D341Med (cell line): Measurements from ENCODE around the gene P2RY2.
"Not testable (repeated sequence)": the region's sequence is repeated elsewhere in the genome, so short reads cannot be mapped to it uniquely, and the experiment has no call there.

Experiments
- DNase-seq: peaks from one replicate; pipeline ENCODE4 v3.0.0; 2012; ENCODE audit warnings: low spot score

The P2RY2 gene

DNA sequence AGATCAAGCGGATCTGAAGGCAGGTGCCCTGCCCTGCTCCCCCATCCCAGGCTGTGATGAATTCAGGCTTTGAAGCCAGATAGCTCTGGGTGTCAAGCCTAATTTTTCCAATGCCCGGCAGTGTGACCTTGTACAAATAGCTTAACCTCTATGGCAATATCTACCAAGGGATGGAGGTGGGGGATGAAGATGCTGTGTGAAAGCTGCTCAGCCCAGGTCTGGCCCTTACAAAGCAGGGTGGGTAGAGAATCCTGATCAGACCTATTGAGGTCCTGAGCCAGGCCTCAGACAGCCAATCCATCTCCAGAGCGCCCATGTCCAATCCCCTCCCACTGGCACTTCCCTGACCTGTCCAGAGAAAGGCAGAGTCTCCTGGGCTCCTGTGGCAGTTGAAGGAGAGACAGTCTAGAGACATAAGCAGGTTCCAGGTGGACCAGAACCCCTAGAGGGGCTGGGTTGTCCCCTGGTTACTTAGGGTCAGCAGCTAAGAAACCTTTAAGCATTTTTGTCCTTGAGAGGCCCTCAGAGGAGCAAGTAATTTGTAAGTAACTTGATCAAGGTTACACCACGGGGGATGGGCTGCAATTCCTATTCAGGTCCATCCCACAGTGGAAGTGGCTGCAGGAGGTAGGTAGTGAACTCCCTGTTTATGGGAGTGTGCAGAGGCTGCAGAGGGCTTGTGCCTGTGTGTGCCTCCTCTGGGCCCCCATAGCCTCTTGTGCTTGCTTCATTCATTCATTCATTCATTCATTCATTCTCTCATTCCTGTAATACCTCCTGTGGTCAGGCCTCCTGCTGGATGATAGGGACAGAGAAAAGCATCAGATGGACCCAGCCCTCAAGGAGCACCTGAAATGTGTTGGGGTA, 10.4 kb downstream of the P2RY2 start:
- DNase-seq = no peak

DNA sequence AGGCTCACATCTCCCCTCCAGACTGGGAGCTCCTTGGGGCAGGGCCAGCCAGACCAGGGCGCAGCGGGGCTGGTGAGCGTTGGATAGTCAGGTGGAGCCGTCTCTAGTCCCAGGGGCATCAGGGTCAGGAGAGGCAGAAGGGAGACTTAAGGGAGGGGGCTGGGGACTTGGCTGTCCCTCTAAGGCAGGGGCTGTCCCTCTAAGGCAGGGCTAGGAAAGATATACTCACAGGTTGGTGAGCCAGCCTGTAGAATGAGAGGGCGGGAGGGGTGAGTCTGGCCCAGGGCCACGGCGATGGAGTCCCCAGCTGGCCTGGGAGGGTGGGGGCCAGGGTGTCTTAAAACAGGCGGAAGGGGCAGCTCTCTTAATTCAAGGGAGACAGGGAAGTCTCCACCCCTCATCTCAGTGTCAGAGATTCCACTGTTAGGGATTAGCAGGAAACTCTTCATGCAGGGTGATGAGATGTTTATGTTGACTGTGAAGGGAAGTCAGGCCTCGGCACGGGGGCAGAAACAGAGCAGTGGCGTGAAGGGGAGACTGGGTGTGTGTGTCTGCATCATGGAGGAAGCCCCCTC, 11.3 kb downstream of the P2RY2 start:
- peak; percentile 14 for DNase-seq

DNA sequence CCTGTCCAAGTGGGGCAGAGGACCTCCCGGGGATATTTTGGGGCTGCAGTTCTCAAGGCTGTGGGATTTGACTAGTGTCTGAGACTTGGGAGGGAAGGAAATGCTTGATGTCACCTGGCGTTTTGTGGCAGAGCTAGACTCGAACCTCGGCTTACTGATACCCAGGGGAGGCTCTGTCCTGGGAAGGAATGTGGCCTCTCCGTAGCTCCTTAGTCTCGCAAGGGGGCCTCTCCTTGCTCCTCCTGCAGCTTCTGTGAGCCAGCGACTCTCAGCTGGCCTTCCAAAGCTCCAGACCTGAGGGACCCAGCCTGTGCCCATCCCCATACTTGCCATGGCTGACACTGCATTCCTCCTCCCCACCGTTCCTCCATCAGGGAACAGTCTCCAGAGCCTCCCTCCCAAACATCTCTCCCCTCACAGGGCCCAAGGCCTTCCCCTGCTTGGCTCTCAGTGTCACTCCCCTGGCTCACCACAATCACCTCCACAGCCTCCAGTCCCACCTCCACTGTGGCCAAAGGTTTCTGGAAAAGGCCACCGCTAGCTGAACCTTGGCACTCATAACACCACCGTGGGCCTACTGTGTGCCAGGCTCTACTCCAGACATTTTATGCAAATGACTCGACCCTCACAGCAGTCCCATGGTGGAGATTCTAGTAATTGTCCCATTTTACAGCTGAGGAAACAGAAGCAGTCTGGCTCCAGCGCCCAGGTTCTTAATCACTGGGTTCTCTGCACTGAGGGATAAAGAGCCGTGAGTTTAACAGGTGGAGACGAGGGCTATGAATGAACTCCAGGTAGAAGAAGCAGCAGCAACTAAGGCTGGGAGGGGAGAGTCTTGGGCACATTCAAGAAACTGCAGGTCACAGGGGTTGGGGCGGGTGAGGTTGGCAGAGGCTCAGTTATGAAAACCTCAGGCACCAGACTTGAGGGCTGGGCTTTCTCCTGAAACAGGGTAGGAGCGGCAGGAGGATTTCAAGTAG, 12.1 kb downstream of the P2RY2 start:
- peak; percentile 12 for DNase-seq

DNA sequence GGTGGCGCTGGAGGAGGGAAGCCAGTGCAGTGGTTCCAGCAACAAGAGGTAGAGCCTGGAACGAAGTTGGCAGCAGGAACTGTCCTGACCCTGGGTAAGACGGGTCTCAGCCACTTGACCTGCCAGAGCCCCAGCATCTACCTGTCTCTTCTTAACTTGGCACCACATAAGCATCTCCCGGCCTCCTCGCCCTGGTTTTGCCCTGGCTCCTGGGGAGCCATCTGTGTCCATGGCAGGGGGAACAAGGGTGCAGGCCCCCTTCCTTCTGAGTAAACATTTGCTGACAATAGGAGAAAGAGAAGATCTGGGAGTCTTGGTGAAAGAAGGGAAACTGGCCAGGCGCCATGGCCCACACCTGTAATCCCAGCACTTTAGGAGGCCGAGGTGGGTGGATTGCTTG, 12.8 kb downstream of the P2RY2 start:
- peak; percentile 3 for DNase-seq

DNA sequence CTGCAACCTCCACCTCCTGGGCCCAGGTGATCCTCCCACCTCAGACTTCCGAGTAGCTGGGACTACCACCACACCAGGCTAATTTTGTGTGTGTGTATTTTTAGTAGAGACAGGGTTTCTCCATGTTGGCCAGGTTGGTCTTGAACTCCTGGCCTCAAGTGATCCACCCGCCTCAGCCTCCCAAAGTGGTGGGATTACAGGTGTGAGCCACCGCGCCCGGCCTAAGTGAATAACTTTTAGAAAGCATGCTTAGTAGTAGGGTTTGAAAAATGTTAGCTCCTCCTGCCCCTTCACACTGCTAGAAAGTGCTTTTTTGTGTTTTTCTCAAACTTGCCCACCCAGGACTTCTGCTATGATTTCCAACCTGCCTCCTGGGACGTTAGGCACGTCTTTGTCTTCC, 14.4 kb downstream of the P2RY2 start:
- DNase-seq = not testable (repeated sequence)

DNA sequence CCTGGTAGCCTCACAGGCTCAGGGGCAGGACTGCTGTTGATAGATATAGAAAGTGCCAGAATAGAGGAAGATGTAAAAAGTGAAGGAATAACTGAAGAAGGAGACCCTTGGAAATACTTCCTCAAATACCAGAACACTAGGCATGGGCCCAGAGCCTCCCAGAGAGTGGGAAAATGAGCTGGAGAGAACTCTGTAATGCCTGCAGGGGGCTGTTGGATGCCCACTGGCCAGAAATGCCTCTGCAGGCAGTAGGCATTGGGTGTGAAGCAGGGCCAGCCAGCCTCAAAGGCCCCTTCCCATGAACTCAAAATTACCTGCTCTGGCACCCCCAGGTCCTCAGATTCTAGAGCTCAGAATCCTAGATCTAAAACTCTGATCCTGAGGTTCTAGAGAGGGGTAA, 15.1 kb downstream of the P2RY2 start:
- DNase-seq = peak; percentile 11

DNA sequence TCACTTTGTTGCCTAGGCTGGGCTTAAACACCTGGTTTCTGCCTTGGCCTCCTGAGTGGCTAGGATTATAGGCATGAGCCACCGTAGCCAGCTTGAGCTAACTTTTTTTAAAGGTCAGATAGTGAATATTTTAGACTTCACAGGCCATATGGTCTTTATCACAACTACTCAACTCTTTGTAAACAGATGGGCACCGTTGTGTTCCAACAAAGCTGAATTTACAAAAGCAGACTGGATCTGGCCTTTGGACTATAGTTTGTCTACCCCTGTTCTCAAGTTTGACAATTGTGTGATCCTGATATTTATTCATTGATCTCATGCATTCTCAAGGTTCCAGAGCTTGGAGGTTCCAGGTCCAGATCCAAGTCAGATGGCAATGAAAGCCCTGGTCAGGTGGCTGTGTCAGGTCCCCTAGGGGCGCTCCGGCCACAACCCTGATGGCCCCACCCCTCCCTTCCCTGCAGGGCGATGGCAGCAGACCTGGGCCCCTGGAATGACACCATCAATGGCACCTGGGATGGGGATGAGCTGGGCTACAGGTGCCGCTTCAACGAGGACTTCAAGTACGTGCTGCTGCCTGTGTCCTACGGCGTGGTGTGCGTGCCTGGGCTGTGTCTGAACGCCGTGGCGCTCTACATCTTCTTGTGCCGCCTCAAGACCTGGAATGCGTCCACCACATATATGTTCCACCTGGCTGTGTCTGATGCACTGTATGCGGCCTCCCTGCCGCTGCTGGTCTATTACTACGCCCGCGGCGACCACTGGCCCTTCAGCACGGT, 15.8 kb downstream of the P2RY2 start:
- peak; percentile 2 for DNase-seq

DNA sequence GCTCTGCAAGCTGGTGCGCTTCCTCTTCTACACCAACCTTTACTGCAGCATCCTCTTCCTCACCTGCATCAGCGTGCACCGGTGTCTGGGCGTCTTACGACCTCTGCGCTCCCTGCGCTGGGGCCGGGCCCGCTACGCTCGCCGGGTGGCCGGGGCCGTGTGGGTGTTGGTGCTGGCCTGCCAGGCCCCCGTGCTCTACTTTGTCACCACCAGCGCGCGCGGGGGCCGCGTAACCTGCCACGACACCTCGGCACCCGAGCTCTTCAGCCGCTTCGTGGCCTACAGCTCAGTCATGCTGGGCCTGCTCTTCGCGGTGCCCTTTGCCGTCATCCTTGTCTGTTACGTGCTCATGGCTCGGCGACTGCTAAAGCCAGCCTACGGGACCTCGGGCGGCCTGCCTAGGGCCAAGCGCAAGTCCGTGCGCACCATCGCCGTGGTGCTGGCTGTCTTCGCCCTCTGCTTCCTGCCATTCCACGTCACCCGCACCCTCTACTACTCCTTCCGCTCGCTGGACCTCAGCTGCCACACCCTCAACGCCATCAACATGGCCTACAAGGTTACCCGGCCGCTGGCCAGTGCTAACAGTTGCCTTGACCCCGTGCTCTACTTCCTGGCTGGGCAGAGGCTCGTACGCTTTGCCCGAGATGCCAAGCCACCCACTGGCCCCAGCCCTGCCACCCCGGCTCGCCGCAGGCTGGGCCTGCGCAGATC, 16.5 kb downstream of the P2RY2 start:
- DNase-seq = no peak

DNA sequence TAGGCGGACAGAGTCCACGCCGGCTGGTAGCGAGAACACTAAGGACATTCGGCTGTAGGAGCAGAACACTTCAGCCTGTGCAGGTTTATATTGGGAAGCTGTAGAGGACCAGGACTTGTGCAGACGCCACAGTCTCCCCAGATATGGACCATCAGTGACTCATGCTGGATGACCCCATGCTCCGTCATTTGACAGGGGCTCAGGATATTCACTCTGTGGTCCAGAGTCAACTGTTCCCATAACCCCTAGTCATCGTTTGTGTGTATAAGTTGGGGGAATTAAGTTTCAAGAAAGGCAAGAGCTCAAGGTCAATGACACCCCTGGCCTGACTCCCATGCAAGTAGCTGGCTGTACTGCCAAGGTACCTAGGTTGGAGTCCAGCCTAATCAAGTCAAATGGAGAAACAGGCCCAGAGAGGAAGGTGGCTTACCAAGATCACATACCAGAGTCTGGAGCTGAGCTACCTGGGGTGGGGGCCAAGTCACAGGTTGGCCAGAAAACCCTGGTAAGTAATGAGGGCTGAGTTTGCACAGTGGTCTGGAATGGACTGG, 17.2 kb downstream of the P2RY2 start:
- no peak for DNase-seq

DNA sequence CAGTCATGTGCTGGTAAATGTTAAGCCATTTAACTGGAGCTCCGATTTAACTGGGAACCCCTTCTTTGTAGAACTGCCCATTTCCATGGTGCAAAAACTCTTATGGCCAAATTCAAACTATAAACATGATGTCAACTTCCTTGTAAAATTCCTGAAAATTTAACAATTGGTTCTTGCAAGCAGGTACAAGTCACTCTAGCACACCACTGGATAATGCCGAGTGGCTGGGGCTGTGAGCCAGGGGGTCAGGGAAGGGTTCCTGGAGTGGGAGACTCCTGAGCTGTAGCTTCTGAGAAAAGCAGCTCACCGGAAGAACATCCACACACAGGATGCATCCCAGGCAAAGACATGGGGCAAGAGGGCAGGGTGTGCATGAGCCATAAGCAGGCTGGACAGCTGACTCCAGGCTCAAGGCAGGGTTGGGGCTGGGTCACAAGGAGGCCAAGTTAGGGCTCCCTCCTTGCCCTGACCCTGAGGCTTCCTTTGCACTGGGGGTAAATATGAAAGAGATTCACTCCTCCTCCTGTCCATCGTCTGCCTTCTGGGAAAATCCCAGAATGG, 18.2 kb downstream of the P2RY2 start:
- DNase-seq = no peak

DNA sequence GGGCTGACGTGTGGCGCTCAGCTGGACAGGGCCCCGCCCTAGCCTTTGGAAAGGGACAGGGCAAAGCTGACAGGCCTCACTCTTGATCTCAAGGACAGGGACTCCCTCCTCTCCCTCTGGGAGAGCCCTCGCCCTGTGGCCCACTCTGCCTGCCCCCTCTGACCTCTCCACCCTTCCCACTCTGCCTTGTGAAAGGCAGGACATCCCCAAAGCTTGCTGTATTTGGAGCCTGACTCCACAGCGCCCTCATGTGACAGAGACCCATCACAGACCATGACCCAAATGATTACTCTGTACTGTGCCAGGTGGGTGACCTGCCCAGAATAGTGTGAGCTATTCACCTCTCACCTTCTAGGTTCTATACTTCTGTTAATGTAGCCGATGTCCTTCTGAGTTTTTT, 18.8 kb downstream of the P2RY2 start:
- peak; percentile 56 for DNase-seq

DNA sequence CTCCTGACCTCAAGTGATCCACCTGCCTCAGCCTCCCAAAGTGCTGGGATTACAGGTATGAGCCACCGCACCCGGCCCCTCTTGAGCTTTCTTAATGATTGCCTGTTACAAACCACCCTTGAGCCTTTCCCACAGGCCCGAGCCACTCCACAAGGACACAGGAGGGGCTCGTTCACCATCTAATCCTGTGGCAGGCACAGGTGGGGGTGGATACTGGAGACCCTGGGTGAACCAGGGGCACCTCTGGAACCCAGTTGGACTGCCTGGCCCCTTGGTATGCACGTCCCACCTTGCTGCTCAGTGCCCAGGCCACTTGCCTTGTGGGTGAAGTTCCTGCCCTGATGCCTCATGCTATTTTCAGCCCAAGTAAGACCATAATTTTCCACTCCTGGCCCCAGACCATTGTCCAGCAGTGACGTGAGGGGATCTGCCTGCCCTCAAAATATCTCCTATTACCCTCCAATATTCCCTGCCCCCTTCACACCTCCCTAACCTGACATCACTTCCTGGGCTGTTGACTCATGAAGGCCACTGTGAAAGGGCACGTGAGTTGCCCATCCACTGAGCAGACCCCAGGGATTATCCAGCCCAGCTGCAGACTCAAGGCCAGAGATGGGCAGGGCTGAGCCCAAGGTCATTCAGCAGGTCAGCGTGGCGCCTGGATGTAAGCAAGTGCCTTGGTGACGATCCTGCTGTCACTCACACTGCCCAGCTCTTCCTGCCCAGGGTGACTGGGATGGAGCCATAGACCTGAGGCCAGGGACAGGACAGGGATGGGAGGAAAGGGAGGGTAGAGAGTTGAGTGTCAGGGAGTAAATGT, 19.6 kb downstream of the P2RY2 start:
- no peak for DNase-seq

DNA sequence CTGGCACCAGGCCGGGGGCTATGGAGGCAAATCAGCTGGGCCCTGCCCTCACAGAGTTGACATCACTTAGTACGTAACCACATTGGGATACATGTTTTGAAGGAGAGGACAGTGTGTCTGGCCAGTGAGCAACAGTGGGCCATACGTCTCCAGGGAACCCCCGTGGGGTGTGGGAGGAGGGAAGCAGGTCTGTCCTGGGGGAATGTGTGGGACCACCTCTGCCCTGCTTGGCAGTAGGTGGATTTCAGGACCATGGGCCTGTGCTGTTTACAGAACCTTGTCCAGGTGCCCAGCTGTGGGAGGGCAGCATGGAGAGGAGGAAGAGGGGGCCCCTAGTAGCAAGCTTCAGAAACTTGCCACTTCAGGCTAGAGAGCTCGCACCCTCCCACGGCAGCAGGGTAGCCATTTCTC, 21.0 kb downstream of the P2RY2 start:
- no peak for DNase-seq

DNA sequence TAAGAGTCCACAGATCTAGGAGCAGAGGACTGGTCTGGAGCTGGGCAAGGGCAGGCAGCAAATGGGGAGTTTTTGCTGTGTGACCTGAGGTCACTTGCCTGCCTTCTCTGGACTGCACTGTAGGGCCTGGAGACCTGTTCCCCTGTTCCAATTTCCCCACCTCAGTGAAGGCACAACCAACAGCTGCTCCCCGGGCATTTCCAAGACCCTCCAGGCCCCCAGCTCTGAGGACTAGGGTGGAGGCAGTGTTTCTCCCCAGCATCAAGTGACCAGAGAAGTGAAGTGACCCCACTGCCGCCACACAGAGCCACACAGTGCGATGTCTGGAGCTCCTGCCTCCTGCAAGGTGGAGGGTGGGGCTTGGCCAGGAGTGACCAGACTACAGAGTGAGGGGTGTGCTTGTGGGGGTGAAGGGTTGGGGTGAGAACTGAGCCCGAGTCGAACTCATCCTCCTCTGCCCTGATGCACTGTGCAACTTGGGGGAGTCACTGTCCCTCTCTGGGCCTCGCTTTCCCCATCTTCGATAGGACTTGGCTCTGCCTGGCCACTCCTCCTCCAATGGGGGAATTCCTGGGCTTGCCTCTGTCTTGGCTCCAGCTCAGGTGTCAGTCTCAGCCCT, 21.6 kb downstream of the P2RY2 start:
- DNase-seq = no peak

DNA sequence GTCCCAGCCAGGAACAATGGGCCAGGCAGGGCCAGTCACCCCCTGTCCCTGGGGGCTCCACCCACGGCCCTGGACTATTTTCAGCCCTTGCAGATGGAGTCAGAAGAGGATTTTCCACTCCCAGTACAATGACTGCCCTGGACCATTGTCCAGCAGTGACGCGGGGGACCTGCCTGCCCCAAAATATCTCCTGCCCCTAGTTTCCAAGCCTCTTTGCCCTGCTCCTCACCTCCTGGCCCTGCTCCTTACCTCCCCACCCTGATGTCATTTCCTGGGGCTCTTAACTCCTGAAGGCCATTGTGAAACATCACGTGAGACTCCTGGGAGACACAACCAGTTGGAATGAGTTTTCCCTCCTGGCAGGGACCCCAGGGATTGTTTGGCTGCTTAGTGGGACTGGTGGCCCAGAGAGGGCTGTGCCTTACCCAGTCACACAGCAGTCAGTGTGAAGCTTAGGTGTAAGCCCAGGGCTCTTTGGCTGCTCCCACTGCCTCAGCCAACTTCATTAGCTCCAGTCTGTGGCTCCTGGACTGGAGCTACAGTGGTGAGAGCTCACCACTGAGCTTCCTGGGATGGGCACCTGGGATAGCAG, 22.2 kb downstream of the P2RY2 start:
- DNase-seq = no peak

DNA sequence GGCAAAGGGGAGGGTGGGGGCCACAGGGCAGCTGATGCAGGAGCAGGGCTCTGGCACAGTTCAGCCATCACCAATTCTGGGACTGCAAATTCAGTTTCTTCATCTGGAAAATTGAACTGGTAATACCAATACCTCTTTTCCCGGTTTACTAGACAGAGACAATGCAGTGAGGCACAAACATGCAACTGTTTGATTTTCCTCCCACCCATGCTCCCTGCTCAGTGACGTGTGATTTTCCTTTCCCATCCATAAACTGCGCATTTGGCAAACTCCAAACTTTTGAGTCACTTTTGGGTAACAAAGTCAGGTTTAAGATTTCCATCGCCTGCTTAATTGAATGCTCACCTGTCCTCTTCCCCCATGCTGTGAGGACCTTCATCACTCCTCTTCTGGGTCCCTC, 23.2 kb downstream of the P2RY2 start:
- no peak for DNase-seq

DNA sequence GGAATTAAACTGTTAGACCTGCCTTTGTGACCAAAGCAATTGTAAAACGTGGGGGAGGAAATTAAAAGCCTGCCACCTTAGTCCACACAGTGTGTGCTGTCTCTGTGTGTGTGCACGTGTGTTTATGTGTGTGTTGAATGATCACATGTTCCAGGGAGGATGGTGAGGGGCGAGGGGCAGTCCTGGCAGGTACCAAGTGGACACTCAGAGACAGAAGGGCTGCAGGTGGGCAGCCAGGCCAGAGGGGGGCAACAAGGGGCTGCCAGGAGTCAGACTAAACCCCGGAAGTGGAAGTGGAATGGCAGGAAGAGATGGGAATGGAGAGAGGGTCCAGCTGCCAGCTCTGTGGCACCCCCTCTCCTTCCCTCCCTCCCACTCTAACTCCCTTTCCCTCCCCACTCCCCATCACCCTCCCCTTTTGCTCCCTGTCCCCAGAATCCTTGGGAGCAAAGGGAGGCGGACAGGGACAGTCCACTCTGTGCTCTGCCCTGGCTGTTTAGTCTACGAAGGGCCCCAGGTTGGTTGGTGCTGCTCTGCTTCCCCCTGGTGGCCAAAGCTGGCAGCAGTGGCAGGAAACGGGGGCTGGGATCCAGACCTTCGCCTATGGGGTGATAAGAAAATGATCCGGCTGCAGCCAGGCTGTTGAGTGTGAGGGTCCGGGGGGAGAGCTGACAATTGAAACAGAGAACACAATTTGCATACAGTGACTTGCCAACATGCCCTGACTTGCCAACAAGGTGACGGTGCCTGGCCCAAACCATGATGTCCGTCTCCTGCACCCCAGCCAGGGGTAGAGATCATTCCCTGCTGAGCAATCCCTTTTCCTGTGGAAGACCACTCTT, 24.4 kb downstream of the P2RY2 start:
- peak; percentile 88 for DNase-seq

DNA sequence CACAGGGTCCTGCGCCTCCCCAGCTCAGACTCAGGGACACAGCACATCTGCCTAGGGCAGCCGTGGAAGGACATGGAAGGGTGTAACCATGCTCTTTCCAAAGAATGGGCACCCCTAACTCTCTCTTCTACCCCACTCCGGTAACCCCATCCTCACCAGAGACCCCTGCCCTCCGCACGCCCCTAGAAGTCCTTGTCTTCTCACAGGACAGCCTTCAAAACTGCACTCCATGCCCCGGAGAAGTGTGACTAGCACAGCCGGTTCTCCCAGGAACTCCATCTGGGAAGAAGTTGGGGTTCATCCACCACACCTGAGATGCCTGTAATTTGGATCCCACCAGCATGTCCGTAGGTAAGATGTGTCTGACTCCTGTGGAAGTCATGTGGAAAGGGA, 25.0 kb downstream of the P2RY2 start:
- DNase-seq = no peak
